Adrenal gland (tissue), 5 donors: ENCODE measurements around the gene C16orf96.

Experiments
- CTCF ChIP-seq, 6 experiments: fragments of 450-650 bp in 4 of 6; fragments of 200-600 bp in 2 of 6; sonication (generic) in 1 of 6; IDR thresholded peaks; 1 replicate in 5 of 6; 2 replicates in 1 of 6; pipeline versions ENCODE4 v1.5.1 to v1.8.0; 2016 to 2021; ENCODE audit warnings: antibody characterized with exemption in 6 of 6, mild to moderate bottlenecking in 2 of 6, moderate library complexity in 1 of 6
- POLR2A ChIP-seq, 2 donors: fragments of 450-650 bp; IDR thresholded peaks; one replicate each; pipeline ENCODE4 v1.6.1; 2017; ENCODE audit warnings: antibody characterized with exemption in 2 of 2, mild to moderate bottlenecking in 2 of 2, moderate library complexity in 1 of 2
- donor health status: DM: no; HTN: no; CAD: no.

- no peak for TF ChIP-seq CTCF (IDR thresholded peaks at IDR 0.05)
- TF ChIP-seq POLR2A (IDR thresholded peaks at IDR 0.05), result no peak
Observed at GRCh38 chr16:4513086-4513860, 42.9 kb upstream of the C16orf96 start.
